HL-60 (cell line): Measurements from ENCODE around the gene GINS2.

Experiments used
- POLR2AphosphoS5 ChIP-seq: IDR thresholded peaks from 2 replicates; pipeline ENCODE4 v1.6.1; 2012; ENCODE audit warnings: low read depth
- TF ChIP-seq, protein P1 (sequence below): IDR thresholded peaks from one replicate; pipeline ENCODE4 v1.5.1; 2011; ENCODE audit warnings: low read length, control low read depth, inconsistent platforms; ENCODE audit not compliant: insufficient read depth
- TF ChIP-seq, protein P2 (sequence below): IDR thresholded peaks from 2 replicates; pipeline ENCODE4 v1.6.1; 2012; ENCODE audit warnings: low read depth; ENCODE audit not compliant: insufficient replicate concordance

DNA sequence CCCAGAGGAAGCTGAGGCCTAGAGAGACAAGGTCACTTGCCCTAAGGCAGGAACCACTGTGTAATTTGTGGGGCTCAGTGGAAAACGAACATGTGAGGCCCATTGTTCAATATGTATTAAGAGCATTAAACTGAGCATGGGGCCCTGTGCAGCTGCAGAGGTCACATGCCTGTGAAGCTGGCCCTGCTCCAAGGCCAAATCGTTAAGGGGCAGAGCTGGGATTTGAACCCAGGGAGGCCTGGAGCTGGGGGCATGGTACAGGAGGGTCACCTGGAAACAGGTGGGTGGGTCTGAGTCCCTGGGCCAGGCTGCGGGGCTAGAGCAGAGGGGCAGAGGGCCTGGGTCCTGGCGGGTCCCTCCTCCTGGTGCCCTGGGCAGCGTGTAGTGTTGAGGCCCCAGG is 42.4 kb upstream of the GINS2 start:
- TF ChIP-seq, protein P1, sequence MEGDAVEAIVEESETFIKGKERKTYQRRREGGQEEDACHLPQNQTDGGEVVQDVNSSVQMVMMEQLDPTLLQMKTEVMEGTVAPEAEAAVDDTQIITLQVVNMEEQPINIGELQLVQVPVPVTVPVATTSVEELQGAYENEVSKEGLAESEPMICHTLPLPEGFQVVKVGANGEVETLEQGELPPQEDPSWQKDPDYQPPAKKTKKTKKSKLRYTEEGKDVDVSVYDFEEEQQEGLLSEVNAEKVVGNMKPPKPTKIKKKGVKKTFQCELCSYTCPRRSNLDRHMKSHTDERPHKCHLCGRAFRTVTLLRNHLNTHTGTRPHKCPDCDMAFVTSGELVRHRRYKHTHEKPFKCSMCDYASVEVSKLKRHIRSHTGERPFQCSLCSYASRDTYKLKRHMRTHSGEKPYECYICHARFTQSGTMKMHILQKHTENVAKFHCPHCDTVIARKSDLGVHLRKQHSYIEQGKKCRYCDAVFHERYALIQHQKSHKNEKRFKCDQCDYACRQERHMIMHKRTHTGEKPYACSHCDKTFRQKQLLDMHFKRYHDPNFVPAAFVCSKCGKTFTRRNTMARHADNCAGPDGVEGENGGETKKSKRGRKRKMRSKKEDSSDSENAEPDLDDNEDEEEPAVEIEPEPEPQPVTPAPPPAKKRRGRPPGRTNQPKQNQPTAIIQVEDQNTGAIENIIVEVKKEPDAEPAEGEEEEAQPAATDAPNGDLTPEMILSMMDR, result no peak
- TF ChIP-seq POLR2AphosphoS5, result no peak
- TF ChIP-seq, protein P2, sequence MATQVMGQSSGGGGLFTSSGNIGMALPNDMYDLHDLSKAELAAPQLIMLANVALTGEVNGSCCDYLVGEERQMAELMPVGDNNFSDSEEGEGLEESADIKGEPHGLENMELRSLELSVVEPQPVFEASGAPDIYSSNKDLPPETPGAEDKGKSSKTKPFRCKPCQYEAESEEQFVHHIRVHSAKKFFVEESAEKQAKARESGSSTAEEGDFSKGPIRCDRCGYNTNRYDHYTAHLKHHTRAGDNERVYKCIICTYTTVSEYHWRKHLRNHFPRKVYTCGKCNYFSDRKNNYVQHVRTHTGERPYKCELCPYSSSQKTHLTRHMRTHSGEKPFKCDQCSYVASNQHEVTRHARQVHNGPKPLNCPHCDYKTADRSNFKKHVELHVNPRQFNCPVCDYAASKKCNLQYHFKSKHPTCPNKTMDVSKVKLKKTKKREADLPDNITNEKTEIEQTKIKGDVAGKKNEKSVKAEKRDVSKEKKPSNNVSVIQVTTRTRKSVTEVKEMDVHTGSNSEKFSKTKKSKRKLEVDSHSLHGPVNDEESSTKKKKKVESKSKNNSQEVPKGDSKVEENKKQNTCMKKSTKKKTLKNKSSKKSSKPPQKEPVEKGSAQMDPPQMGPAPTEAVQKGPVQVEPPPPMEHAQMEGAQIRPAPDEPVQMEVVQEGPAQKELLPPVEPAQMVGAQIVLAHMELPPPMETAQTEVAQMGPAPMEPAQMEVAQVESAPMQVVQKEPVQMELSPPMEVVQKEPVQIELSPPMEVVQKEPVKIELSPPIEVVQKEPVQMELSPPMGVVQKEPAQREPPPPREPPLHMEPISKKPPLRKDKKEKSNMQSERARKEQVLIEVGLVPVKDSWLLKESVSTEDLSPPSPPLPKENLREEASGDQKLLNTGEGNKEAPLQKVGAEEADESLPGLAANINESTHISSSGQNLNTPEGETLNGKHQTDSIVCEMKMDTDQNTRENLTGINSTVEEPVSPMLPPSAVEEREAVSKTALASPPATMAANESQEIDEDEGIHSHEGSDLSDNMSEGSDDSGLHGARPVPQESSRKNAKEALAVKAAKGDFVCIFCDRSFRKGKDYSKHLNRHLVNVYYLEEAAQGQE, result no peak
